HL-60 (cell line): ENCODE results near the gene OSM.

Source experiments
- DNase-seq, 2 experiments: peaks; one replicate each; pipeline ENCODE4 v3.0.0-alpha.2; 2010 to 2020; ENCODE audit warnings: low read depth in 1 of 2, low spot score in 1 of 2
- H3K27ac ChIP-seq: fragments of 250-450 bp; sonication (Bioruptor Pico); replicated peaks from 2 replicates; pipeline ENCODE4 v1.5.1; 2020; ENCODE audit warnings: mild to moderate bottlenecking, moderate library complexity
- H3K27me3 ChIP-seq: fragments of 250-450 bp; sonication (Bioruptor Pico); 2 replicates; pipeline ENCODE4 v1.5.1; 2021; ENCODE audit warnings: mild to moderate bottlenecking, moderate library complexity; ENCODE audit not compliant: insufficient read depth, poor library complexity, severe bottlenecking
- H3K4me3 ChIP-seq: replicated peaks from 2 replicates; pipeline ENCODE4 v1.5.1; 2011; ENCODE audit warnings: mild to moderate bottlenecking, control low read depth, low read length; ENCODE audit not compliant: insufficient read depth
- CTCF ChIP-seq: IDR thresholded peaks from one replicate; pipeline ENCODE4 v1.5.1; 2011; ENCODE audit warnings: low read length, control low read depth, inconsistent platforms; ENCODE audit not compliant: insufficient read depth
- GABPA ChIP-seq: IDR thresholded peaks from 2 replicates; pipeline ENCODE4 v1.6.1; 2012; ENCODE audit warnings: low read depth
- POLR2AphosphoS5 ChIP-seq: IDR thresholded peaks from 2 replicates; pipeline ENCODE4 v1.6.1; 2012; ENCODE audit warnings: low read depth
- REST ChIP-seq: IDR thresholded peaks from 2 replicates; pipeline ENCODE4 v1.6.1; 2012; ENCODE audit warnings: low read depth; ENCODE audit not compliant: insufficient replicate concordance
- SPI1 ChIP-seq: IDR thresholded peaks from 2 replicates; pipeline ENCODE4 v1.6.1; 2012; ENCODE audit warnings: low read depth, mild to moderate bottlenecking, borderline replicate concordance

The OSM gene

GRCh38 chr22:30274437-30274812 is 7.8 kb upstream of the OSM start:
- H3K27ac ChIP-seq = no peak overlapping the region
- TF ChIP-seq CTCF (no peak), REST (no peak), POLR2AphosphoS5 (no peak), GABPA (no peak), SPI1 (no peak)
- DNase-seq = no peak
- H3K27me3 ChIP-seq = no peaks in the 10 kb centered on the region
- no peak overlapping the region for H3K4me3 ChIP-seq

GRCh38 chr22:30273711-30274436 is 7.2 kb upstream of the OSM start:
- TF ChIP-seq POLR2AphosphoS5 (no peak), SPI1 (0 out of 2 replicates have a peak, but pooled peaks have one; percentile 10)
- no peak for DNase-seq
- Histone ChIP-seq H3K27me3 (no peaks in the 10 kb centered on the region), H3K27ac (no peak overlapping the region), H3K4me3 (no peak overlapping the region)

GRCh38 chr22:30272781-30273601 is 6.3 kb upstream of the OSM start:
- DNase-seq = peak; percentile 76 to 90
- Histone ChIP-seq H3K27ac (no peak overlapping the region), H3K4me3 (no peak overlapping the region), H3K27me3 (no peaks in the 10 kb centered on the region)
- TF ChIP-seq SPI1 (no peak), CTCF (no peak), POLR2AphosphoS5 (peak; percentile 68; the same call in 1 of the 2 replicates), REST (no peak)

GRCh38 chr22:30270832-30271231 is 4.2 kb upstream of the OSM start:
- DNase-seq = peak; percentile 90 to 91
- no peak overlapping the region for H3K27ac ChIP-seq
- TF ChIP-seq SPI1 = no peak
- peak; percentile 41; the same call in 1 of the 2 replicates for TF ChIP-seq POLR2AphosphoS5
- no peaks in the 10 kb centered on the region for H3K27me3 ChIP-seq
- H3K4me3 ChIP-seq = no peak overlapping the region
